GM21515 (cell line): Measurements from ENCODE around the gene VSIG4.
"Not testable (repeated sequence)": the region's sequence is repeated elsewhere in the genome, so short reads cannot be mapped to it uniquely, and the experiment has no call there.

Experiments used
- ATAC-seq: cut with Tn5 transposase; IDR thresholded peaks from one replicate; pipeline ENCODE4 v1.9.1; 2021; ENCODE audit not compliant: unreplicated experiment

VSIG4 gene

GRCh38 chrX:66039944-66040343 is at the start of gene VSIG4:
TSS of gene VSIG4 (minus strand) at chrX:66040080. CDS start at chrX:66039998, 82 bp downstream.
- no peak for ATAC-seq

- ATAC-seq: no peak
These were observed 36.9 kb upstream of the VSIG4 start for GRCh38 chrX:66076801-66077200.

- no peak for ATAC-seq
These were observed 35.3 kb upstream of the VSIG4 start for GRCh38 chrX:66074920-66075879.

- no peak for ATAC-seq
These were observed 31.2 kb upstream of the VSIG4 start for GRCh38 chrX:66071126-66071525.

- ATAC-seq: no peak
These were observed 24.4 kb upstream of the VSIG4 start for GRCh38 chrX:66064261-66064660.

- ATAC-seq: not testable (repeated sequence)
These were observed 17.1 kb upstream of the VSIG4 start for GRCh38 chrX:66057019-66057418.

GRCh38 chrX:66054978-66055377 is 15.1 kb upstream of the VSIG4 start:
- no peak for ATAC-seq

- ATAC-seq: no peak
These were observed 13.5 kb upstream of the VSIG4 start for GRCh38 chrX:66053414-66053813.

- no peak for ATAC-seq
These were observed 12.1 kb upstream of the VSIG4 start for GRCh38 chrX:66051980-66052379.

- no peak for ATAC-seq
These were observed 10.3 kb upstream of the VSIG4 start for GRCh38 chrX:66050140-66050569.

GRCh38 chrX:66049056-66049455 is 9.2 kb upstream of the VSIG4 start:
- ATAC-seq: no peak

GRCh38 chrX:66046612-66047235 is 6.8 kb upstream of the VSIG4 start:
- peak; percentile 68 for ATAC-seq

- no peak for ATAC-seq
These were observed 6.0 kb upstream of the VSIG4 start for GRCh38 chrX:66045894-66046293.

GRCh38 chrX:66043584-66043983 is 3.7 kb upstream of the VSIG4 start:
- ATAC-seq: no peak

- peak; percentile 35 for ATAC-seq
These were observed 2.6 kb upstream of the VSIG4 start for GRCh38 chrX:66042307-66043077.

GRCh38 chrX:66038115-66038514 is 1.8 kb downstream of the VSIG4 start:
- ATAC-seq: no peak

- ATAC-seq: no peak
These were observed 3.6 kb downstream of the VSIG4 start for GRCh38 chrX:66036231-66036630.

- no peak for ATAC-seq
These were observed 4.2 kb downstream of the VSIG4 start for GRCh38 chrX:66035667-66036066.

- no peak for ATAC-seq
These were observed 9.2 kb downstream of the VSIG4 start for GRCh38 chrX:66030505-66031317.

- ATAC-seq: no peak
These were observed 10.9 kb downstream of the VSIG4 start for GRCh38 chrX:66028936-66029335.

GRCh38 chrX:66024570-66024969 is 15.3 kb downstream of the VSIG4 start:
- no peak for ATAC-seq
